IPS-18c (cell line): Measurements from ENCODE around the gene RARG.

Experiments used
- H3K4me3 ChIP-seq: 2 replicates; pipeline ENCODE4 v1.7.0; 2013; ENCODE audit warnings: low read depth, mild to moderate bottlenecking, low read length, moderate library complexity; ENCODE audit not compliant: insufficient read depth
- H3K9me3 ChIP-seq: one replicate; pipeline ENCODE4 v1.6.1; 2013; ENCODE audit warnings: mild to moderate bottlenecking, low read length, moderate library complexity; ENCODE audit not compliant: control insufficient read depth, insufficient read depth

The RARG gene

DNA sequence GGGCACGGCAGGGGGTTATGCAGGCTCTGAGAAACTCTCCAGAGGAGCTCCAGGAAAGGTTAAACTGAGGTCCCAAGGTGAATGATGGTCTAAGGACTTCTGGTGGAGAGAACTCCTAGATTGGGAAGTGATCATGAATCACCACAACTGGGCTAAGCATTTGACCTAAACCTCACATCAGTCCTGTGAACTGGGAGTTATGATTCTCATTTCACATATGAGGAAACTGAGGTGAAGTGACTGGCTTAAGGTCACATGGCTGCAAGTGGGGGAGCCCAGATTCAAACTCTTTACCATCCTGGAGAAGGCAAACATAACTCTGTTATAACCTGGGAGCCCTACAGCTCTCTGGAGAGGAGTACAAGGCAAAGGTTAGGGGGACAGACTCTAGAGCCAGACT lies 4.2 kb downstream of the RARG start:
- Histone ChIP-seq H3K4me3 (no peak overlapping the region), H3K9me3 (no peaks in the 10 kb centered on the region)

DNA sequence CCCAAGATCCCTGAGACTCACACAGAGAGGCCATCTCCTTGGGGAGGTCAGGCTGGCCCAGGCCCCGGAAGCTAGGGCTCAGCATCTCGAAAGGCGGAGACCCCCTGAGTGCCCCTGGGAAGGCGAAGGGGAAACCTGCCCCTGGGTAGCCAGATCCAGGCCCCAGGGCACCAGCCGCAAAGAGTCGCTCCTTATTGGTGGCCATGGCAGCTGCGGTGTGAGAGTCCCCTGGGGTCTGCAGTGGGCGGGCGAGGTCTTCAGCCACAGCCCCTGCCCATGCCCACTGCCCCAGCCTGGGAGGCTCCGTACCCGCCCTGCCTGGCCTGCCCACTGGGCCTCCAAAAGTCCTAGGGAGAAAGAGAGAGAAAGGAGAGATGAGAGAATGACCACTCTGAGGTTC lies 4.7 kb downstream of the RARG start:
- H3K4me3 ChIP-seq: no peak overlapping the region
- H3K9me3 ChIP-seq: no peaks in the 10 kb centered on the region

DNA sequence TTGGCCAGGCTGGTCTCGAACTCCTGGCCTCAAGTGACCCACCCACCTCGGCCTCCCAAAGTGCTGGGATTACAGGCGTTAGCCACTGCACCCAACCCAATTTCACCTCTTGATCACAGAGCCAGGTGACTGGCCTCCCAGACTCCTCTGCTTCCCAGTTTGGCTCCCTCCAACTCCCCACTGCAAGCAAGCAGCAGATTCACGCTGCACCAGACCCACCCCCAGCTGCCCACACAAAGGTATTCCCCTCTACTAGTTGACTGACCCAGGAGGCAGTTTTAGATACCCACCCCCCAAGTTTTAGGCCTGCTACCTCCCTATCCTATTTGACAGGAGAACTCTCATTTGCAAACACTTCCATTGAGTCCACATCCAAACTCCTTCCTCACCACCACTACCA lies 5.2 kb downstream of the RARG start:
- Histone ChIP-seq H3K4me3 (no peak overlapping the region), H3K9me3 (no peaks in the 10 kb centered on the region)

DNA sequence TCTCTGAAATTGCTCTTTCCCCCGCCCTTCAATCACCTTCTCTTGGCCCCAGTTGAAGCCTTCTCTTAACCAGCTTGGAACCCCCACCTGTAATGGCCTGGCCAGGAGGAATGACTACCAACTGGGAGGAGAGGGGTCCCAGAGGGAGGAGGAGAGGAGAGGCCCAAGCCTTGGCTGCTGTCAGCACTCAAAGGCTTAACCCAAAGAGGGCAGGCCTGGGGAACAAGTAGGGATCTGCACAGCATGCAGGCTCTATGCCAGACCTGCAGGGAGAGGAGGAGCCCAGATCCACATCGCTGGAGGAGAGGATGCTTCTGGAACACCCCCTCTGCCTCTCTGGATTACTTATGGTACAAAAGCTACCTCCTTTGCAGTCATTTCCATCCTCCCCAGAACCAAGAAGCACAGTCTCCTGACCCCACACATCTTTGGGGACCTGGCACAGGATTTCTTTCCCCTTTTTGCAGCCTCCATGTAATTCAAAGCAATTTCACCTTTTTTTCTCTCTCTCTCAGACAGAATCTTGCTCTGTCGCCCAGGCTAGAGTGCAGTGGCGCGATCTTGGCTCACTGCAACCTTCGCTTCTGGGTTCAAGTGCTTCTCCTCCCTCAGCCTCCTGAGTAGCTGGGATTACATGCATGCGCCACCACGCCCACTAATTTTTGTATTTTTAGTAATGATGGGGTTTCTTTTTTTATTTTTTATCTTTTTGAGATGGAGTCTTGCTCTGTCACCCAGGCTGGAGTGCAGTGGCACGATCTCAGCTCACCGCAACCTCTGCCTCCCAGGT lies 6.2 kb downstream of the RARG start:
- Histone ChIP-seq H3K4me3 (no peak overlapping the region), H3K9me3 (no peaks in the 10 kb centered on the region)

DNA sequence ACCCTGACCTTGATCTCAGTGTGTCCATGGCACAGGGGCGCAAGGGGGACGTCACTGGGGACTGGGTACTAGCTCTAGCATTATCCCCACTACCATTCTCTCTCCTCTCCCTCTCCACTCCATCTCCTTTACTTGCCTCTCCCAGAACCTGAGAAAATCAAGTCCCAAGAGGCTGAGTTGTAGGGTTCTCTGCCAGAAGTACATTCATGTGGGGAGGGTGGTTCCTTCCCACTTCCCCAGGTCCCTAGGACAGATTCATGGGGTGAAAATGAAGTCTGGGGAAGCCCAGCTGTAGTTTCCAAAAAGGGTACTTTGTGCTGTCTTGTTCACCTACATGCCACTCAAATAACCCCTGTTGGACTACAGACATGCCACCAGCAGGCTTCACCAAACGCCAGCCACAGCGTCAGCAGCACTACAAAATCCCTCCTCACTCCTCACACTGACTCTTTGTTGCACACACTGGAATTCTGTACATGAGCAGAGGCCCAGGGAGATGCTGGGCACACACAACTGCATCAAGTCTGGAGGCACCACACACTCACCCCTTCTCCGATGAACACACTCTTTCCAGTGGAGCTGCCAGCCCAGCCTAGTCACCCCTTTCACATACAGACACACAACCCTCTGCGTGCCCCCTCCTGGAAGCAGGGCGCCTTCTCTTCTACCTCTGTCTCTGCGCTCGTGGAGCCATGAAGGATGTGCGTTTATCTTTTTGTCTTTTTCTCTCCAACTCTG lies 6.9 kb downstream of the RARG start:
- no peak overlapping the region; the same call in 1 of the 2 replicates for H3K4me3 ChIP-seq
- H3K9me3 ChIP-seq: no peaks in the 10 kb centered on the region

DNA sequence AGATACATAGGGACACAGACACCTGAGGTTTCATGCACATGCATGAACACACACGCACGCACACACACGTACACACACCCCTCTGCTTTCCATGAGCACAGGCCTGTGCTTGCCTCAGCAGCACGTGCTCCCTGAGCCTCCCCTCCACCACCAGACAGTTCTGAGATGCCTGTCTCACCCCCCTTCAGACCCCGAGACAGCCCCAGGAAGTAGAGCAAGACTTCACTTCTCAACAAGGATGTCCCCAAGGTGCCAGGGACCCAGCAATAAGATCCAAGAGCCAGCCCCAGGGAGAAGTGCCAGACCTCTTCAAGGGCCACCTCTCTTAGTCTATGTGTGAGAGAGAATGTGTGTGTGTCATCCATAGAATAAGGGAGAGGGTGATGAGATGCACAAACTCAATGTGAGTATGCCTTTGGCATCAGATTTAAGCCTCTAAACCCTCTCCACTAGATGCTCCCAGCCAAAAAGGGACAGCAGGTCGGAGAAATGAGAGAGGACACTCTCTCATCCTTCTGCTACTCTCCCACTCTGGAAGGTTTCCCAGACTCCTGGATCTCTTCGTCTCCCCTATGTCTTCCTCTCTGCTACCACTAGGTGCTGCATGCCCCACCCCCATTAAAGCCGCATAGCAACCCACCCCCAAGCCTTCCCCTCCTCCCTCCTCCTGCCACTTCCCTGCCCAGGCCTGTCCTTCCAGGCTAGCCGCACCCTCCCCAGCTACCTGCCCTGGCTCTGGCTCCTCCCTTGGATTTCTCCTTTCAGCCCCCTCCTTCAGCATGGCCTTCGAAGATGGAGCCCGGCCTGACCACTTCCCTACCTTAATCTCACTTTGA lies 7.7 kb downstream of the RARG start:
- H3K9me3 ChIP-seq: no peaks in the 10 kb centered on the region
- no peak overlapping the region for H3K4me3 ChIP-seq

DNA sequence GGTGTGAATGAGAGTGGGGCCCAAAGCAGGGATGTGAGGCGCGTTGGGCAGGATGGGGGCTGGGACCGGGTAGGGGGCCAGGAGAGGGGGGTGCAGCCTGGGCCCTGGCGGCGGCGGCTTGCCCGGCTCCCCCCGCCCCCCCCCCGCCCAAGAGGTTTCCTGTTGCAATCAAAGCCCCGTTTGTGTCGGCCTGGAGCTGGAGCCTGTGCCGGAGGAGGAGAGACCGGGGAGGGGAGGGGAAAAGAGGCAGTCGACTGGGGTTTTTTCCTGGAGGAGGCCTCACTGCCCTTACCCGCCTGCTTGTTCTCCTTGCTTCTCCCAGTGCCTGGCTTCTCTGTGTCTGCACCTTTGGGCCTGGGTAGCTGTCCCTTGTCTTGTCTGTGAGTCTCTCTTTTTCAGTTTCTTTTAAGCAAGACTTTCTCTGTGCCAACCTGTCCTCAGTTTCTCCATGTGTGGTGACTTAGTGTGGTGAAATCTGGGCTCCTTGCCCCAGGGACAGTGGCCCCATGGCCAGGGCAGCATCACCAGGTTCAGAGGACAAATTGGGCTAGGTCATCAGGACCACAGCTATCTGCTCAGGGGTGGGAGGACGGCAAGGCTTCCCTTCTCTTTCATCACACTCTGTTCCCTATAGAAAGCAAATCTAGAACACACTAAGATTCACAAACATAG lies 8.5 kb downstream of the RARG start:
- Histone ChIP-seq H3K9me3 (no peaks in the 10 kb centered on the region), H3K4me3 (no peak overlapping the region)

DNA sequence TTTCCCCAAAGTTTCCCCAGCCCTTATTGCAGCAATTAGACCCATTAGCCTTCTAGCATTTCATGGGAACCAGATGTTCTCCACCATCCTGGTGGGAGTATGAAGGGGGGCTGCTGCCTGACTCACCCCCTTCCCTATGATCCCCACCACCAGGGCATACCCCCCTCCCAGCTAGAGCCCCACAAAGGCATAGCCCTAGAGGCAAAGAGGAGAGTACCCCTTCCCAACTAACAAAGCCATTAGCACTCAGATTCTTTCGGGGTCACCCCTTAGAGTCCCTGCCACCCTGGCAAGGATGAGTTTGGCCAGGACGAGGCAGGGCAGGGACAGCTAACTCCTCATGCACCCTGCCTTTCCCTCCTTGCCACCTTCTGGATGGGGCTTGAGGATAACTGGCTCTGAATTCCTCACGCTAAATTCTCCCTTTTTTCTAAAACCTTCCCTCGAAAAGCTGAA lies 9.2 kb downstream of the RARG start:
- Histone ChIP-seq H3K9me3 (no peaks in the 10 kb centered on the region), H3K4me3 (no peak overlapping the region)

DNA sequence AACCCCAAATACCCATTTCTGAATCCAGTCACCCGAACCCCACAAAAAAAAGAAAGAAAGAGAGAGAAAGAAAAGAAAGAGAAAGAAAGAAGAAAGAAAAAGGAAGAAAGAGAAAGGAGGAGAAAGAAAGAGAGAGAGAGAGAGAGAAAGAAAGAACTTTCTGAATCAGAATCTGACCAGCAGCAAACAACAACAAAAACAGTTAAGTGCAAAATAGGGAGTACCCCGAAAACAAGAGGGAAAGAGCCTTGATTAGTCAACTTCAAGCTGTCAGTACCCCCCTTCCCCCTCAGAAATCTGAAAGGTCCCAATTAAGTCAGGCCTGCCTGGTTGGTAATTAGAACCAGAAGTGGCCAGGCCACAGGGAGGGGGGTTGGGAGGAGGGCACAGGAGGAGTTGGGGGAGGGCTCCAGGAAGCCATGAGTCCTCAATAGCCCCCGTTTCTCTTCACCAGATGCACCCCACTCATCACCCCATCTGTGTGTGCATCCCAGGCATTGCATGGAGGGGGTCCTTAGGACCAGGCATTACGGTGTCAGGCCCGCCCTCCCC lies 9.8 kb downstream of the RARG start:
- no peaks in the 10 kb centered on the region for H3K9me3 ChIP-seq
- H3K4me3 ChIP-seq: peak overlapping the region; percentile 9; the same call in 1 of the 2 replicates

DNA sequence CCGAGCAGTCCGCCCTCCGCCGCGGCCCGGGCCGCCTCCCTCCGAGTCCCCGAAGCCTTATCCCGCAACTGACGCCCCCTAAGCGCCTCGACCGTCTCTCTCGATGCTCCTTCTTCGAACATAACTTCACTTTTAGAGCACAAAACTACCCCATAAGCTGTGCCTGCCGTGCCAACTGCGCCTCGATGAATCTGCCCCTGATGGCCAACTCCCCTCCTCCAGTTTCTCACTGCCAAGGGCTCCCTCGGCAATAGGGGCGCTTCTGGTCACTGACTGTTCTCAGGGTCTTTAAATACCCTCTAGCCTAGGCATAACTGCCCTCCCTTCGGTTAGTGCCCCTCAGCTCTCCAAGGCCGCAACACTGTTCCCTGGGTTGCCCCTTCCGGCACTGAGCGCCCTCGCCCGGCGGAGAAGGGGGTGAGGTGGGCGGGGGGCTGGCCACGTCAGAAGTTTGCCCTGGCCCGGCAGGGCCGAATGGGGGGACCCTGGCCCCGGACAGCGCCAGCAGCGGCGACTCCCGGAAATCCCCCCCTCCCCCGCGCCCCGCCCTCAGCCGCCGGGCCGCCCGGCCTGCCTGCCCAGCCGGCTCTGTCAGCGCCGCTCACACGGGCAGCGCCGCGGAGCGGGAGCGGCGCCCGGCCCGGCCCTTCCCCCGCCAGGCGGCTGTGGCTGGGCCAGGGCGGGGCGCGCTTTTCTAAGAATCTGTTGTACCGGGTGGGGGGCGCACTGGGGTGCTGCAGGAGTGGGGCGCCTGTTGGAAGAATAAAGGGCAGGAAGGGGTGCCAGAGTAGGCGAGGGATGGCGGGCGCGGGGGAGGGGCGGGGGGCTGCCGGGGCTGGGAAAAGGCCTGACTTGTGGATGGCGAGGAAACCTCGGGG lies 10.6 kb downstream of the RARG start:
- Histone ChIP-seq H3K4me3 (peak overlapping the region; percentile 76), H3K9me3 (no peaks in the 10 kb centered on the region)

DNA sequence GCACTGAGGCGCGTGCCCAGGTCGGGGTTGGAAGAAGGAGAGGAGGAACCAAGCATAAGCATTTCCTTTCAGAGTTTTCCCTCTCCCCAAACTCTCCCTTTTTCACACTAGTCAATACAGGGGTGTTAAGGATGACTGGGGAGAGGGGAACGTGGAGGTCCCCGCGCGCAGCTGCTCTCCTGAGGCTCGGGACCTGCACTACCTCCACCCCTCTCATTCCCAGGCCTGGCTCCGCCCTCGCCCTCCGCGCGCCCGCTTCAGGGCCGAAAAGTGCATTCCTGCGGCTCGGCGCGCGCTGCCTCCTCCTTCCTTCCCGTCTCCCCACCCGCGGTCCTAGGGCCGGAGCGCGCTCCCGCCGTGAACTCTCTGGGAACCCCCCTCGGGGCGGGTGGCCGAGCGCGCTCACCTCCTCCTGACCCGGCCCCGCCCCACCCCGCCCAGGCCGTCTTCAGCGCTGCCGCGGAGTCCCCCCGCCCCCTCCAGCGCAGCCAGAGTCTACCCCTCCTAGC lies 11.3 kb downstream of the RARG start:
- peak overlapping the region; percentile 86 for H3K4me3 ChIP-seq
- no peaks in the 10 kb centered on the region for H3K9me3 ChIP-seq

DNA sequence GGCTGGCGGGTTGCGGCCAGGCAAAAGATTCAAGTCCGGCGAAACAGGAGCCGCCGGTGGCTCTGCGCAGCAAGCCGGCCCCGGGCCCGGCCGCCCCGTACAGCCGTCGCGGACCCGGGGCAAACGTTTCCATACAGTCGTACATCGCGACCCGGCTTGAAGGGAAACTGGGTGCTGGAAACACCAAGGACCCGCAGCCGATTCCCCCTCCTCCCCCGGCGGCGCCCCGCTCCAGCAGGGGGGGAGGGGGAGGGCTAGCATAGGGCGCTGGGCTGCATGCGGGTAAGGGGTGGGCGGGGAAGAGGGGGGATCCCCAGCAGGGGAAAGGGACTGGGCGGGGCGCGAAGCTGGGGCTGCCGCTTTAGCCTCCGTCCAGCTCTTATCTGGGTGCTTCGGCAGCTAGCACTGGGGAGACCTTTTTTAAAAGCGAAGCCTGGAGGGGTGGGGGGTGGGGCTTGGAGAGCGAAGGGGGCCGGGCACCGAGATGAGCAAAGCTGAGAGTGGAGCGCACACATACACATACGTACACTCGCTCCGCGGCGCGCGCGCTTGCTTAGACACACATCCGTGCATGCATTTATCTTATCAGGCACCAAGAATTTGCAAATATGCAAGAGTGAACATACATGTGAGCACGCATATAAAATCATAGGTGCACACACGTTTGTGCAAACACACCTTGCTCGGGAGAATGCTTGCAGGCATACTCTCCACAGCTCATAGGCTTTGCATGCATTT lies 11.9 kb downstream of the RARG start:
- H3K9me3 ChIP-seq: no peaks in the 10 kb centered on the region

DNA sequence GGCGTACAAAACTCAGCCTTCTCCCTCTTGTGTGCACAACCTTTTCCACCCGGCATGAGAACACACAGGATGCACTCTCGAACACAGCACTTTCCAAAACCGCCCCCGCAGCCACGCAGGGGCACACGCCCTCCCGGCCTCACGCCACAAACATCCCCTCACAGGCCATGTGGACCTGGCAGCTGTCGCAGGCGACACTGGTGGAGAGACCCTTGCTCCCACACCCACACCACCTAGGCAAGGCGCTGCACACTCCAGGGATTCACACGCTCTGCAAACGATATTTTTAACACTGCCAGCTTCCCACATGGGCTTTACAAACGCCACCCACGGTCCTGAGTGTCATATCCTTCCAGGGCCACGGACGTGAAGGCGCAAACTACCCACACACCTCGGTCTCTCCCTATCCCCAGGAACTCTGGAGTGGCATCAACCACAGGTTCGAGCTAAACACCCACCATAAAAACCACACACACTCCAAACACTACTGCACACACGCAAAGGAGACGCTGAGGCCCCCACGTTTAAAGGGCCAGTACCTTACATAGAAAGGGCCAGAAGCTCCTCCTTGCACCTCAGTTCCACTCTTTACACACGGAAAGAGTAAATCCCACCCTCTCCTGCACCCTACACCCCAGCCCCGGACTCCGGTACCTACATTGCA lies 12.6 kb downstream of the RARG start:
- H3K4me3 ChIP-seq: peak overlapping the region; percentile 86
- H3K9me3 ChIP-seq: no peaks in the 10 kb centered on the region

More for the DNA sequence above, 11.9 kb downstream of the RARG start:
- peak overlapping the region; percentile 86 for H3K4me3 ChIP-seq

DNA sequence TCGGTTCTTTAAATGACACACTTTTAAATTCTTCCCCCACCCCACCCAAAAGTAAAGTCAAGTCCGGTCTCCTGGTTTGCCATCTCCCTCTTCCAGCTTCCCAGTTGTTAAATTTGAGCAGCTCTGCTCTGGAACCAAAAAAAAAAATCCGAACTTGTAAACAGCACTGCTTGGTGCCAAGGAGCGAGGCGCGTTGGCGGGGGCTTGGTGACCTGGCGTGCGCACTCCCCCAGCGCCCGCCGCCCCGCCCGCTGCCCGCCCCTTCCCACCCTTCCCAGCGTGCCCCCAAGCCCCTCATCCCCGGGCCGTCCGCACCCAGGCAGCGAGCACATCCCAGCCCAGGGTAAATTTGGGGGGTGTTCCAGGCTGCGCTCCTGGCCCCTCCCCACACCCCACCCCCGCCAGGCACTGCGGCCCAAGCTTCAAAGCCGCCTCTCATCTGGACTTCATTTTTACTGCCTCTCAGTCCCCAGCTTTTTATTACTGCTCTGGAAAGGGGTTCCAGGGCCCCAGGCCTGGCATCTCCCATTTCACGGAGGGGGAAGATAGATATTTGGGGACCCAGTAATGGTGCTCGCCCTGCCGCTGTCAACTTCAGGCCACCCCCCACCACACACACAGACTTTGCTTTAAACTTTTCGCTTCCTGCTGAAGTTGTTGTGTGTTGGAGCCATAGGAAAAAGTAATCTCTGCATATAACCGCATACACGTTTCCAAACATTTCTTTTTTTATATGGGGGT lies 13.3 kb downstream of the RARG start:
- H3K9me3 ChIP-seq: no peaks in the 10 kb centered on the region
- H3K4me3 ChIP-seq: peak overlapping the region; percentile 86
